CD4-positive, alpha-beta T cell treated with Interleukin-10 for 1 hour (primary cell): ENCODE results near the gene FIGN.

Source experiments
- DNase-seq: peaks from one replicate; pipeline ENCODE4 v3.0.0-alpha.2; 2020

FIGN gene

DNA sequence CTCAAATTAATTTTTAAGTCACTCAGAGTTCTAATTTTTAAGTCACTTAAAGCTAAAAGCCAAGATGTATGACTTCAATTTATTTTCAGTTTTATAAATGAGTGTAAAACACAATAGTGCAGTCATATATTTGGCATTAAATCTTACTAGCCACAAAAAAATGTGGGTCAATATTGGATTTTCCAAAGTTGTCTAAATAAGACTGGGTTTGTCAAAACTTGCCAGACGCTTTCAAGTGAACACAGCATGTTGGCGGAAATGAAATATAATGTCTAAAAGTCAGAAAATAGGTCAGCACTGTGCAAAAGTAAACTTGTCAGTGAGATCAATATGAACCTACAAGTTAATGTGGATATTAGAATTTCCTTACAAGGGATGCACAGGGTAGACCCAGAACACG lies 128.9 kb downstream of the FIGN start:
- no peak for DNase-seq

DNA sequence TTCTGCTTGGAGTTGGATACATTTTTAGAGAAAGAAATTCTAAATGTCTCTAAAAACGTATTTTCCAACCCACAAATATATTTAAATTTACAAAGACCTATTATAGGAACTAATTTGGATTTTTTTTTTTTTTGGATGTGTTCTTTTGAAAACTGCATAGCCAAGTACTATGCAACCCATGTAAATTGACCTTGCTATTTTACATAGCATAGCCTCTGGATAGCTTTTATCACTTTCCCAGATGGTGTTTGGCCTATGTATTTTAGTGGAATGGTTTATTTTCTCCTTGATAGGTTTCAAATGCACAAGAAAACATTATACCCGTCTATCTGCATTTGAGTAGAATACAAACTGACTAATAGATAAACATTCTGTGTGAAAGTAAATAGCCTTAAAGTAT lies 130.0 kb downstream of the FIGN start:
- no peak for DNase-seq

DNA sequence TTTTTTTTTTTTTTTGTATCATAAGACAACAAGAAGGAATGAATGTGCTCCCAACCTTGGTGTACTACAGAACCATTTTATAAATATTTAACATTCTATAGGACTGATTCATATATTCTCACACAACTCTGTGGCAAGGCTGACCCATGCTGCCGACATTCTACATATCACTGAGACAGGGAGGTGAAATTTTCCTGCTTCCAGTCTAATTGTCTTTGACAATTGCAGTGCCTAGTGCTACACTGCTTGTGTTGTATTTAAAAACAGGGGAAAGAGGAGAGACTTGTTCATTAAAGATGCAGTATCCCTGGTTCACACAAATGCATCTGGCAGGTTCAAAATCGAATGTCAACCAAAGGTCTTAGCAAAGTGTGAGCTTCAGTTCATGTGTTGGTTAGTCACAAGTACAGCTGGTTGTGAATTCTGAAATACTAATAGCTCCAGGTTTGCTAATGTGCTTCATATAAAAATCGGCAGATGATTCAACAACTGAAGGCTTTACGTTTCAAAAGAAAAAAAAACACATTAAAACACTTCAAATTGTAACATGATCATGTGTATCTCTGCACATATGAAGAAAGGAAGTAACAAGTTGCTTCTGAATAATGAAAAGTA lies 130.8 kb downstream of the FIGN start:
- DNase-seq: no peak

DNA sequence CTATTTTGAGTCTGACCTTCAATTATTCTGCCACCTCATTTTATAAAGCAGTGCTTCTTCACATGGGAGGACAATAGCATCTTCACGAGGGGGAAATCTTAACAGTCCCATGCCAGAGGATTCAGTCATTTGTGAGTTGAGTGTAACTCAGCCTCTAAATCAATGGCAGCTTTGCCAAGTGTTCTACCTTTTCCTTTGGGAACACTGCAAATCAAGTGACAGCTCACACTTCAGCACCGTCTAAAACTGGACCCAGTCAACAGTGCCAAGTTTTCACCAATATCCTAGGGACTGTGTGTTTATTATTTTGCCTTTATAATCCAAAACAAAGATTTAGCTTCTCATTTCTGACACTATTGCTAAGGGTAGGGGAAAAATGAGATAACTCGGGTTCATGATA lies 133.6 kb downstream of the FIGN start:
- DNase-seq: no peak

DNA sequence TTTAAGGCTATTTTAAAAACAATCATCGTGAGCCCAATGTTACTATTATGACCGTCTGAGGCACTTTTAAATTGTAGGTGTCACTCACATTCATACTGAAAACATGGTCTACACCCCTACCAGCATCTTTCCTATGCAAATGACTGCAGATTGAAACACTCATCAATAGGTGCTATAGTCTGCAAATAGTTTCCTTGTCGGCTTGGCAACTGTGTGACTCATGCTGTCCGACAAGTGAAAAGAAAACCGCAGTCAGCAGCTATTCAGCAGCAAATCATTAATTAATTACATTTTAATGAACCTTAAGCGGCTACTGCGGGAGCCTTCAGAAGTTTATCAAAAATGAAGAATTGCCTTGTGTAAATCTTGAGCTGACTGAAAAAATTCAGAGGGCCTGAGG lies 134.4 kb downstream of the FIGN start:
- no peak for DNase-seq

DNA sequence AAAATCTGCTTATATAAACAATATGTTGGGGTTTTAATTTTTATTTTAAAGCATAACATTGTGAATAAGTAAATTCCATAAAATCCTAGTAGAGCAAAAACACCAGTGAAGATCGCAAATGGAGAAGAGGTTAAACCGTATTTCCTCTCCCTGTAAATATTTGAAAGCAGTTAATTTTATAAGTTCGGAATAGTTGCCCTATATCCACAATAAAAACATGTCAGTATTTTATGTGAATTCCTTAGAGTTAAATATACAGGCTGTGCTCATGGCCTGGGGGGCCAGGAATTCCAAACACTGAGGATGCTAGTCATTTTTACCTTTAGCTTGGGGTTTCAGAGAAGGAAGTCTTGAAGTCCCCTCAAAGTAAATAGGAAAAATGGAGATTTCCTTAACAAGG lies 135.0 kb downstream of the FIGN start:
- DNase-seq: no peak

DNA sequence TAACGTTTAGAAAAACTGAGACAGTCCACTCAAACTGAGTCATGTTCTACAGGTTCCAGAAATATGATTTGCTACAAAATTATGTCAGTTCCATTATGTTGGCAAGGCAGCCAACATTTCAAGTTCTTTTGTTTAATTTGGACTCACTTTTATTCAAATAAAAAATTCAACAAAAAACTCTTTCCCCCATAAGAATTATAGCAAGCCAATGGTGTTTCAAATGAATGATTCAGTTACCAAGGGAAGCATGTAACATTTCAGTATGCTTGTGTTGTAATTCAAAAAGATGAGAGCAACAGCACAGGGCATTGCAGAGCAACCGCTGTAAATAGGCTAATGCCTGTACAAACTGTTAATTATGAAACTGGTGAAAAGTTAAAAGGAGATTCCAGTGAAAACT lies 140.8 kb downstream of the FIGN start:
- DNase-seq: no peak

DNA sequence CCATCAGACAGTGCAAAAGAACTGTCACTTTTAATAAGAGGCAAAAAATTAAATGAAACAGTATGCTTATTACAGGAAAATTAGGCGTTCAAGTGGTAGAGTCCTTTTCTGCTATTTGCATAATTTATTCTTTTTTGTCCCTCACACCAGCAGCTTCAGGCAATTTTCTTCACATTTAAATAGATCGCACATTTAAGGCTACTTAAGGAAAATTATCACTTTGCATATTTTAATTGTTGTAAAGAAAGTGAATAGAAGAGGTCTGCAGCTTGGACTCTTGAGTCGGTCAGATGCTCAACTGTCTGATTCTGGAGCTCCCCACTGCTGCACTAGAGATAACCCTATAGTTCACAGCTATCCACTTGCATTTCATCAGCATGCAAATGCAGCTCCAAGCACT lies 141.3 kb downstream of the FIGN start:
- no peak for DNase-seq

DNA sequence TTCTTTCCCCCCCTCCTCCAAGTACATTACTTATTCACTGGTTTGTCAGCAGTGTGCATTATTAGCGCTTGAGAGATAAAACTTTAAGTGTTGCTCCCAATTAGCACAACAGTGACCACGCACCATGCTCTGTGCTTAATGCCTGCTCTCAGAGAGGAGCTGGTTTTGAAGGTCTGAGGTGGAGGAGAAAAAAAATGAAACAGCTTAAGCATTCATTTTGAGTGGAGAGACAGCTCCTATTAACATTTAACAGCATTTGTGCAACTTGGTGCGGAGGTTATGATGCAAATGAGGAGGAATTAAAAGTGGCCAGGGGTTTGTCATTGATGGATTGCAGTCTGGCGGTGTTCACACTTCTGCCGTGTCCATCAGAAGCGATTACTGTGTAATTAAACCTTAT lies 141.8 kb downstream of the FIGN start:
- no peak for DNase-seq

DNA sequence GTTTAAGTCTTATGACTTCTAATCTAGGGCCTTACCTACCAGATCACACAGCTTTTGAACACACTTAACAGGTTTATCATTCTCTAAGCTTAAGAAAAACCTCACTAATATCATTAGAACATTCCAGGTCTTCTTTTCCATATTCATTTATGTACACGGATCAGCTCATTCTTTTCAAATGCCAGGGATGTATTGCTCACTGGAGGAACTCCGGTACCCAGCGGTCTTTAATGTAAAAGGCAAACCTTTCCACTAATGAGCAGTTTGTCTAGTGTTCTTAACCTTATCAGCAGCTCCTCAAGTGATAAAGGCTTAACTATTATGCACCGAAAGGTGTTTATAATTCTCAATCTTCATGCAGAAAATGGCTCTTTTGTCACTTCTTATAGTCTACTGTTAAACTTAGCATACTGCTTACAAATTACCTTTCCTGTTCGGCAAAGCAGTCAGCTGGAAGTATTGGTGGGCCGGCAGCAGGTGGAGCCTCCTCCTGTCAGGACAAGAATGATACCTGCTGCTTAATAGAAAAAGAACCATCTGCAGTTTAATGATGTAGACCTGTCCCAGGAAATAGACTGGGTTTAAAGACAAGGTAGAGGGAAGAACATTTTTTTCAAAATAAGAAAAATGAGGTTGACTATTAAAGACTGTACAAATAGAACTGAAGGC lies 142.7 kb downstream of the FIGN start:
- no peak for DNase-seq

DNA sequence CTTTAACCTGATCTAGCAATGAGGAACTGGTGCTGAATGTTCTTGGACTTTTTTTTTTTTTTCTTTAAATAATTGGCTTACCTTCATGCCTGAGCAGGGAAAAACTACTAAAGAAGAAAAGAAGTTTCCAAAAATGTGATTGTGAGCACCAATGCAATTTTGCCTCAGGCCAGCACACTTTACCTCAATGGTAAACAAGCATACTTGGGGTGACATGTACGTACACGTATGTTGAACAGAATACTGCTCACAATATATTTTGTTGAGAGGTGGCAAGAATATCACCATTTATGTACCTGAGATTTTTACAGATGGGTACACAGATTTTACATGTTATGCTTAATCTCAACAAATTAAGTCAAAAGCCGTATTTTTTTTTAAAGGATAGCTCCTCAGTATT lies 144.3 kb downstream of the FIGN start:
- DNase-seq: no peak

DNA sequence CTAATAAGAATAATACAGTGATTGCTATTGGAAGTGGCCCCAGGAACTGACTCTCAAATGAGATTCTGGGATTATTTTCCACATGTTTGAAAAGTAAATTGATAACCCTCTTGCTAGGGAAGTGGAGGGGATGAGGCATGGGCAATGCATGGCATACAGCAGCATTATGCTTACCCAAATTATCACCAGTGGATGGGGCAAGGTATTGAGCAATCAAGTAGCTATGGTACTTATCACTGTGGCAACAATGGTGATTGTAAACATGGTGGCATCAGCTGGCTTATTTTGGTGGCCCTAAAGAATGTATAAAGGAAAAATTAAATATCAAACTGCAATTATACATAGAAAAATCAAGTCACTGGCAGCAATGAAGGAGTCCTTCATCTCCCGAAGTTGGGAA lies 155.1 kb downstream of the FIGN start:
- DNase-seq: no peak

DNA sequence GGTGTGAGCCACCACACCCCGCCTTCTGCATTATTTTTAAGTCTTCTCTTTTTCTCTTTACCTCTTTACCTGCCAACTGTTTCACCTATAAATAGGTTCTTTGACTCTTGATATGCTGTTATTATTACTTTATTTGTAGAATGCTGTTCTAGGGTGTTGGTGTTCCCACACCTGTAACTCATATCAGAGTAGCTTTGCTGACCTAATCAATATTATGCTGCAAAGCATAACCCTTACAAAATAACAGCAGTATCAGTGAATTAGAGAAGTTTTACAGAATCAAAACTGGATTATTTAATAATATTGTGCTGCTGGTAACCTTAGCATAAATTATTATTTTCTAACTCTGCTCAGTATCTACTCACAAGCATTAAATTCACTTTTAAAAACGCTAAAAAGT lies 161.5 kb downstream of the FIGN start:
- DNase-seq: no peak

DNA sequence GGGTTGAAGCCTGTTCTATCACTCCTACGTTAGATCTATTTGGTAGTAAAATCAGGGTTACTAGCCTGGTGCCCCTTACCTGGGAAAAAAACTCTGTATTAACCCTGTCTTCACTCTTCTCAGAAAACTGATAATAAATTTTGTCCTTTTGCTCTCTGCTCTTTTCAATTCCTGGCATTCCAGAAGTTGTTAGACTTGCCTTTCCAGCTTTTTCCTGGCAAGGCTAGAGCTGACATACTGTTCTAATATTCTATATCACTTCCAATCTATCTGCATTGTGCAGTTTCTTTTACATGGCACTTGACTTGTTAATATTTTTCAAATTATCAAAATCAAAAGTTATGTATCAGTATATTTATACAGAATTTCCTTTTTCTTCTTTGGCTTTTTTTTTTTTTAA lies 162.2 kb downstream of the FIGN start:
- DNase-seq: no peak

DNA sequence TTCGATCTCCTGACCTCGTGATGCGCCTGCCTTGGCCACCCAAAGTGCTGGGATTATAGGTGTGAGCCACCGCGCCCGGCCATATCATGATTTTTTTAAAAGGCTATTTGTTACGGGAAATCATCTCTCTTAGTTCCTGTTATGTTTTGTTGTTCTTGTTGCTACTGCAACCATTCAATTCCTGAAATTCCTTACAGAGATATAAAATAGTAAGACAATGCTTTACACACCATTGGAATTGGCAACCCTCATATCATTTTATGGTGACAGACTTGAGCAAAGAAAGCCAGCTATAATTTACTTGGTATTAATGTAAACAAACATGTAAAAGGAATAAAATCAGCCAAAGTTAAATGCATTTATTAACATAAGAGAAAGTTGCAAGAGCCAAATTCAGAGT lies 163.0 kb downstream of the FIGN start:
- no peak for DNase-seq

DNA sequence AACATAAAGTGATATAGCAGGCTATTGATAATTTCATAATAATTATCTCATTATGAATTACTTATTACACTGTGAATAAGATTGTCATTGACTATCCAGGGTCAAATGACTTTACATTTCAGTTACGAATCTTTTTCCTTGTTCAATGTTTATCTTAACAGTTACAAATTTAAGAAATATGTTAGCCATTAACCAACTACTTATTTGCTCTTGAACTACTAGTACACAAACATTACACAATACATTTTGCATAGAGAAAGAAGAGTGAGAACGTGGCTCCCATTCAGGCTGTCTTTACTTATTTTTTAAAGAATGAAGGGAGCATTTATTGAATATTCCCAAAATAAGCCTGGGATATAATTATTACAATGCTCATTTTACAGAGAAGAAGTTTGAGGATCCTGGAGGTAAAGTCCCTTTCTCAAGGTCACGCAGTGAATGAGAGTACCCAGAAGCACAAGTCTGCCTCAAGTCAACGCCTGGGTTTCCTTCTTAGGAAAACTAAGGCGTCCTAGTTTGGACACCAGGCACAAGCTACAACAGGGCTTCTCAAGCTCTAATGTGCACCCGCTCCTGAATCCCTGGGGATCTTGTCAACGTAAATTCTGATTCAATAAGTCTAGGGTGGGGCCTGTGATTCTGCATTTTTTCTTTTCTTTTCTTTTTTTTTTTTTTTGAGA lies 164.2 kb downstream of the FIGN start:
- no peak for DNase-seq

DNA sequence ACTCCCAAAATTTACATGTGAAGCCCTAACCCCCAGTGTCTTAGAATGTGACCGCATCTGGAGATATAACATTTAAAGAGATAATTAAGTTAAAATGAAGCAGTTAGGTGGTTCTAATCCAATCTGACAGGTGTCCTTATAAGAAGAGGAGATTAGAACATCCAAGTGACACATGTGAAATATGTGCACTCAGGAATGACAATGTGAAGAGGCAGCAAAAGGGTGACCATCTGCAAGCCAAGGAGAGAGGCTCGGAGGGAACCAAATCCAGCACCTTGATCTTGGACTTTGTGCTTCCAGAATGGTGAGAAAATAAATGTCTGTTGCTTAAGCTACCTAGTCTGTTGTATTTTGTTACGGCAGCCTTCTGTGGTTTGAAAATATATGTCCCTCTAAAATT lies 165.4 kb downstream of the FIGN start:
- DNase-seq: no peak

DNA sequence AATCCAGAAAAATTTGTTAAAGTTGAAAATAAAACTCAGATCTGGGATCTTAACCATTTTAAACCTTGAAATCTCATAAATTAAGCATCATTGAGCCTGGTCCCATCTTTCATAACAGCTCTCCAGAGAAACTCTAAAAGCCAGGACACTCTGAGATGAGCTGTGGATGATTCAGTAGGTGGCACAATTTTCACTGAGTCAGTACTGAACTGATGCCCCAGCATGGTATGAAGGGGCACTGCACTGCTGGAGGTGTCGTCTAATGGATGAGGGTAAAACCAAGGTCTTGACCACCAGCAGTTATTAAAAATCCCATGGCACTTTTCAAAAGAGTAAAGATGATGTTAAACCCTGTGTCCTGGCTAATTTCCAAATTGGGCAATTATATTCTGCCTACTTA lies 170.6 kb downstream of the FIGN start:
- no peak for DNase-seq

DNA sequence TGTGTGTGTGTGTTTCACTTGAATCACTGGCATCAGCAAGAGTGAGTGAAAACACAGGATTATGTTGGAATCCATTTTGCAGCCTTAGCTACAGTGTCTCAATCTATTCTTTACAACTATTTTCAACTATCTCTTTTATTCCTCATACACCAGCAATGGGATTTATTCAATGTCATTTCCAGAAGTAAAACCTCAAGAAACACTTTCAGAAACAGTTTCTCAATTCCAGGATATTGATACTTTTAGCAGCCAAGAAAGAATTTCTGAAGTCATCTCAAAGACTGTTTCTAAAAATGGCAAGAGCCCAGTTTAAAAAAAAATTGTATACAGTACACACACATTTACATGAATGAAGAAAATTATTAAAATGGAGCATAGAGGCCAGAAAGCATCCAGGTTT lies 171.6 kb downstream of the FIGN start:
- DNase-seq: no peak

DNA sequence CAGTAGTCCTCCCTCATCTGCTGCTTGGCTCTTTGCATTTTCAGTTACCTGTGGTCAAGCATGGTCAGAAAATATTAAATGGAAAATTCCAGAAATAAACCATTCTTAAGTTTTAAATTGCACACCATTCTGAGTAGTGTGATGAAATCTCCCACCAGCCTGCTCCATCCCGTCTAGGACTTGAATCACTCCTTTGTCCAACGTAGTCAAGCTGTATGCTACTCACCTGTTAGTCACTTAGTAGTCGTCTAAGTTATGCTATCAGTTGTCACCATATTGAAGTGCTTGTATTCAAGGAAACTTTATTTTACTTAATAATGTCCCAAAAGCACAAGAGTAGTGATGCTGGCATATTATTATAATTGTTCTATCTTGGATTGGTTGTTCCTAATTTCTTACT lies 172.5 kb downstream of the FIGN start:
- no peak for DNase-seq

DNA sequence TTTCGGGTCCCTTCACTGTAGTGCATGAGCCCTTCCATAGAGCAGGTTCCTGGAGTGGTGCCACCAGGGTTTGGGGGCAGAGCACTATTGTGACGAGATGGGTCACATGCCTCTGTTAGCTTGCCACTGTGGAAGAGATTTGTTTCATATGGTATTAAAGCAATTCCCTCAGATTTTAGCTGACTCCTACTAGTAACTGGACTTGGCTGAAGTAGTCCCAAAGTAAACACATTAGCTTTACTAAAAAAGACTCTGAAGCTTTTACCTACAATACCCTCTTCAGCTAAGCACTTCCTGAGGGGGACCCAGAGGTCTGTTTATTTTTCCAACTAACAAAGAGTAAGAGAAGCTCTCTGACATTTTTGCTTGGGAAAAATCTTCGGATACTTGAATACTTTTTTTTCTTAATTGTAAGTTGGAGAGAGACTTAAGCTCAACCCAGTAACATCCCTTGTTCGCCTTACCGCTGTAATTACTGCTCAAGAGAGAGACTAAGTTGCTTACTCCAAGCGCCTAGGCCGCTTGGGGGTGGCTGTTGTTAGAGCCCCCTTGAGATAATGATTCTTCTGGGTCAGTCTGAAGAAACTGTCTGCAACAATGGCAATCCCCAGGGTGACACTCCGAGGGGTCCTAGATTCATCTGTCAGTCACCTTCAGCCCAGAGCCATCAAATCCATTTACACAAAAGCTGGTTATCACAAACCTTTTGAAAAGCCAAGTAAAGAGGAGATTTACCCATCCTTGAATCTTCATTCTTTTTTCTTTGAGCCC lies 177.4 kb downstream of the FIGN start:
- no peak for DNase-seq

DNA sequence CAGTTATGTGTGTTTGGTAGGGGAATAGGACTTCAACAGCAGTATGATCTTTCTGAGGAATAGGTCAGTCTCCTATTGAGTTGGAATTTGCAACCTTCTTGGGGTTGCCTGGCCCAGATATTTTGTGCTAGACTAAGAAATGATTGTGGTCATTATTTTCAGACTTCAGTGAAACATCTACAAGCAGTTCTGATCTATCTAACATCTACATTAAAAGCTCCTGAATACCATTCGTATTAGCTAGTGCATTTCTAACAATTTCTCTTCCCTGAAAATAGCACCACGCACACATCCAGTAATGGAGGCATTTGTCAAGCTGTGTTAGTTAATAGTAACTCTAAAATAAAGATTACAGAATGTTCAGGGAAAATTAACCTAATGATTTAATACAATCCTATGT lies 179.3 kb downstream of the FIGN start:
- no peak for DNase-seq

DNA sequence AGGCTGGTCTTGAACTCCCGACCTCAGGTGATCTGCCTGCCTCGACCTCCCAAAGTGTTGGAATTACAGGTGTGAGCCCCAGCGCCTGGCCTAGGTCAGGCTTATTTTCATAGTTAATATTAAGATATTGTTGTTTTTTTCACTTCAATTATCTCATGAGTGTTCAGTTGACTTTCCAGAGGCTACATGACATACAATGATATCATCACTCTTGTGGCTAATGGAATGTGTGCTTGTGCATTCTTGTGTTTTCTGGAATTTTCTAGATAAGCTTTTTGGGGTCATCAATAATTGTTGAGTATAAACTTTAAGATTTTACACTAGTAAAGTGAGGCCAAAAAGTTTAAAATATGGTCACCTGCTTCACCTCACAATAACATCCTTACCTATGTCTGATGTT lies 180.9 kb downstream of the FIGN start:
- DNase-seq: no peak

DNA sequence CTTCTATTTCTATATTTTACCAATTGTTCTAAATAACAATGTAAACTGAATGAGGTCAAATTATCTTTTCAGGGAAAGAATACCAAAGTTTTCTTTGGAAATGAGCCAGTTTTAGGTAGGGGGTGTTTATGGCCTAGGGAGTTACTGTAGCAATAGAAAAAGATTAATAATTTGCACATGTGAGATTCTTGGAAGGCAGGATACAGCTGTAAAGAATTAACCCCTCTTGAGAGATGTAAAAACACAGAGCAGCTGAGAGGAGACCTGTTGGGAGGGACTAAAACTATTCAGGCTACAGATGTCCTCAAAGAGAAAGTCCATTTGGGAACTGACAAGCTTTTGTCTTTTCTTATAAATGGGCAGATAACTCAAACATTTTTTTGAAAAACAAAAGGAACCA lies 182.2 kb downstream of the FIGN start:
- DNase-seq: no peak
